DMS53 treated with DMSO at 0.1 percent for 48 hours (cell line): ENCODE measurements around the gene PIR.

Experiments used
- DNase-seq: peaks from one replicate; lab custom pipeline; 2025; ENCODE audit not compliant: unreplicated experiment; lab: John Stamatoyannopoulos, UW

Gene PIR

DNA sequence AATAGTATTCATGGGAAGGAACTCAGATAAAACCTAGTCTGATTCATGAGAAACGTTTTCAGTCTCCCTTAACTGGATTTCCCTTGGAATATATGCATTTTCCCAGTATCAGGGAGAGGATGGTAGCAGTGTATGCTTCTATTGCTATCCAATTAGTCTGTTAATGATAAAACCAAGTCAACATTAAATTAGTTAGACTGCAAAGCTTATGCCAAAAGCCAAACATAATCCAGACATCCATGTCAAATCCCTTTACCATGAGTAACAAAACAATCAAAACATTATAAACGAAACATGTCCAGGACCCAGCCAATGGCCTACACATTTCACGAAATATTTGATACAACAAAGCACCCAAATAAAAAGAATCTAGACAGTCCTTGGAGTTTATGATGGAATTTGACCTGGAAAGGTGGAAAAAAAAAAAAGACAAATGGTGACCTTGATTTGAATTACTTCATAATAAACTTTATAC is 74.4 kb downstream of the PIR start:
- DNase-seq: no peak

DNA sequence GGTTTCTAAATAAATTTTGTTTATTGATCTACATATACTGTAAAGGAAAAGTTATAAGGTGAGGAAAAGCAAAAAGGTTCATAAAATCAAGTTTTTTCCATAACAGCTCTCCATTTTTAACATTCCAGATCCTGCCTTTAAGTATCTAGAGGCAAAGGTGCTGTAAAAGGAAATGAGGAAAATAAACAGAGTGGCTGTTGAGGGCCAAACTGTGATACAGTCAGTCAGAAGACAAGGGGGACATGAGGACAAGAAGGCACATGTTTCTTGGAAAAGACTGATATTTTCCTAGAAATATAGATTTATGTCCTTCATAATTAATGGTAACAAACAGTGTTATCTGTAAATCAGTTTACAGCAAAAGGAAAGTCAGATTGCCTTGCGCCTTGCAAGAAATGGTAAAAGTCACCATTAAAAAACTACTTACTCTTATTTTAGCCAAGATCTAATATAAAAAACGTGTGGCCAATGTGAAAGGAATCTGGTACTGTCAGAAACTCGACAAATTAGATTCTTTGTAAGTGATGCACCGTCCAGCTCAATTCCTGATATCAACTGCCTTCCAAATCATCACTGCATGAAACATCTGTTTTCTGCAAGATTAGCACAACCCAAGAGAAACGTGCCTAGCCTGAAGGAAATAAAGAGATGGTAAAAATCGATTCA is 75.0 kb downstream of the PIR start:
- no peak for DNase-seq

DNA sequence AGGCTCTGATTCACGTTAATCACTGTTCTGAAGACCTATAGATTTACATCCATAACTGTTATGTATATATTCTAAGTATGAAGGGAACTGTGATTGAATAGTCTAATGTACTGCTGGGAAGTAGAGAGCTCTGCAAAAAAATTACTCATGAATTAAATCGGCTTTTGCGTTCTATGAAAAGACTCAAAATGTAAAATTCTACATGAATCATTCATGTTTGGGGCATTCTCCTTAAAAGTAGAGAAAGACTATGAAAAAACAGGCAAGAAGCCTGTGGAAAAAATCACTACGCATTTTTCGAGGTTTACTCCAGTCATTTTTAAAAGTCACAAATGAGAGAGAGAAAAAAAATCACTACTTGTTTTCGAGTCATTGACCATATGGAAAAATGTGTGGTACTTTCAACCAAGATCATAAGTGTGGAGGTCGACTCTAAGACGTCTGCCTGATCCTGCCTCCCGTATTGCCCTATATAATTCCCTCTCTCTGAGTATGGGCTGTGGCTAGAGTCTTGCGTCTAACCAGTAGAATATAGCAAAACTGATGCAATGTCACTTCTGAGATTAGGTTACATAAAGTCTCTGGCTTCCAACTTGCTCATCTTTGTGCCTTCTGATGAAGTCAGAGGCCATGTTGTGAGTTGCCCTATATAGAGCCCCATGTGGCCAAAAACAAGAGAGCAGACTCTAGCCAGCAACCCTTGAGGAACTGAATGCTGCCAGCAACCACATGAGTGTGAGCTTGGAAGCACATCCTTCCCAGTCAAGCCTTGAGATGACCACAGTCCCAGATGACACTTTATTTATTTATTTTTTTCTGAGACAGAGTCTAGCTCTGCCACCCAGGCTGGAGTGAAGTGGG is 76.8 kb downstream of the PIR start:
- DNase-seq: no peak

DNA sequence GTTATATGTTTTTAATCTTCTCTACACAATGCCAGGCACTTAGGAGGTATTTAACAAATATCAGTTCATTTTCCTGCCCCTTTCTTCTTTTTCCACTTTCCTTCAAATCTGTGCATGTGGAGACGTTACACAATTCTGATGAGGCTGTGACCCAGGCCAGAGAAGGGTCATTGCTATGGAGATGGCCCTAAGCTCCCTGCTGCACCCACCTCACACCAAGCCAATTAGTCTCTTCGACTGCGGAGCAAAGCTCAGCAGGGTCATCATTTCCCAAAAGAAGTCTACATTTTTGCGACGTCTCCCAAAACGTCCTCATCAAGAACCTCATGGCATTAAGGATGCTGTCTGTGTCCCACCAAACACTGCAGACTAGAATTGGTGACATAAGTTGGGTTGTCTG is 80.0 kb downstream of the PIR start:
- DNase-seq: no peak

DNA sequence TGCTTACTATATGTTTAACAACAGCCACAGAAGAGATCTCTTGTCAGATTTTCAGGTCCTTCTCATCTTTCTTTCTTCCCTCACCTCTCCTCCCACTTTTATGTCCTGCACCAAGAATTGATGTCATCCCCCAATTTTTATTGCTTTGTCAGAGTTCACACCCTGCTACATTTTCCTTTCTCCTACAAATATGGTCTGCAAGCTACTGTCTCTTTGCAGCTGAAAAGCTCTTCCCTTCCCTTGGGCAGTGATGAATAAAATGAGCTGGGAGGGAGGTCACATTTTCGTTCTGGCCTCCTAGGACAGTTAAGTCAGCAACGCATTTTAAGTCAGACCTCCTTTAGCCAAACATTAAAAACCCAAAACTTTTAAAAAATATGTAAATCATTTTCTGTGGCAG is 82.2 kb downstream of the PIR start:
- DNase-seq: no peak

DNA sequence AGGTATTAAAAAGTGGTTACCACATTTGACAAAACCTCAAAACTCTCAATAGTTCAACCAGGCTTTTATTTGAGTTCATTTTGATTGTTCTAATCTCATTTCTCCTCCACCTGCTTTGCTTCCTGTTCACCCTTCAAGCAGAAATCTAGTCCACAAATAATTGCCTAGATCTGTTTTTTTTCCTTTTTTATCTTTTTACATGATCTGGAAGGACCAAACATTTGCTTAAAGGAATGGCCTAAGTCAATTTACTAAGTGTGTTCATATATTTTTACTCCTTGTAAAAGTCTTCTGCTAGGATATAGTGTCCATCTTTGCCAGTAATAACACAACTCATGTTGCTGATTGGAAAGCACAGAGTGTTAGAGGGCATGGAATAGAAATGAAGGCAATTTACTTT is 82.7 kb downstream of the PIR start:
- no peak for DNase-seq

DNA sequence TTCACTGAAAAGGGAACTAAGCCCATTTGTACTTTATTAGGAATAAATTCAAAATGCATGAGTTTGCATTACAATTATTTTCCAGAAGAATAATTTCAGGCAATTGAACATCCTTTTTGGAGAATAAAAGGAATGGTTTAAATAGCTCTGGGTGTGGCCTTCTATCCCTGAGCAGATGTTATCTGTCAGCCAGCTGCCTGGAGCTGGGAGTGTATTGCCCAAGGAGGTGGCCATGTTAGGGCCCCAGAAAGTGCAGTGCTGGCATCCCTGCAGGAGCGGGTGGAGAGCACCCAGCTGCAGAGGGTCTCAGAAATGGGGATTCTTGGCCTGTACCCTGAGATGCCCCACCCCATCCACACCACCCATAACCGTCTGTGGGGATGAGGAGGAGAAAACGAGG is 87.3 kb downstream of the PIR start:
- DNase-seq: no peak

DNA sequence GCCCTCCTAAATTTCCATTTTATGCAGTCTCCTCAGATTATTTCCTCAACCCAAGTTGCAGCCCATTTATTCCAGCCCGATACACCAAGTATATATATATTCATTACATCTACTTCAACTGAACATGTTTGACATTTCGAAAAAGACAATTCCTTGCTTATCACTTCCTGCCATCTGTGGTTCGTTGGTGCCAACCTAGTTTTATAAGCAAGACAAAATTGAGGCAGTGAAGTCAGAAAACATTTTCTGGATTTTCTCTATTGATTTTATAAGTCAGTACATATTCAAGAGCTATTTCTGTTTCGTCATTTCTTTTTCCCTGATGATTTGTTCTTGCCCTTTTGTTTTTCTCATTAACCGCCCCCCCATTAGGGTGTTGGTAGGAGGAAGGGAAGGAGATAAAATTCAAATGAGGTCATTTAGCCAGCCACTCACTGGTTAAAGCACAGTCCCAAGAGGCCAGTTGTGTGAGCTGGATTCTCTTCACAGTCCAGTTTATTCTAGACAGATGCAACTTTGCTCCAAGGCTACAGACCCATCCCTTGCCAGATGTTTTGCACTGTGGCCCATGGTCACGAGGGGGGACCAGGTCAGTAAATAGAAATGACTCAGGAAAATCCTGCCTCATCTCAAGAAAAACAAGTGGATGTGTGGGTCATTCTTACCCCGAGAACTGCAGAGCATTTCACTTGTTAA is 88.6 kb downstream of the PIR start:
- no peak for DNase-seq

DNA sequence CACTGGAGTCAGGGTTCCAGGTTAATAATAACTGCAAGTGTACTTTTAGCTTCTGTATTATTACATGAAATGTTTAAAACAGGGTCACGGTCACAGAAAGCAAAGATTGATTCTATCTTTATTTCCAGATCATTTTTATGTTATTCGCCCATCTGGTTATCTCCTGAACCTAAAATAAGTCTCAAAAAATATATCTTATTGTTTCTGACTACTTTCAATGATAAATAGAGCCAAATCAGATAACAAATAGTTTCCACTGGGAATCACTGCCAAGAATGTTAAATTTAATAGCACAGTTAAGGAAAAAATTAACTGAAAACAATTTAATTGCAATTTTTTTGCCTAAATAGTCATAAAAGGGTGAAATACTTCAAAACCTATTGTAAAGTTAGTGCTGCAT is 91.8 kb downstream of the PIR start:
- no peak for DNase-seq

DNA sequence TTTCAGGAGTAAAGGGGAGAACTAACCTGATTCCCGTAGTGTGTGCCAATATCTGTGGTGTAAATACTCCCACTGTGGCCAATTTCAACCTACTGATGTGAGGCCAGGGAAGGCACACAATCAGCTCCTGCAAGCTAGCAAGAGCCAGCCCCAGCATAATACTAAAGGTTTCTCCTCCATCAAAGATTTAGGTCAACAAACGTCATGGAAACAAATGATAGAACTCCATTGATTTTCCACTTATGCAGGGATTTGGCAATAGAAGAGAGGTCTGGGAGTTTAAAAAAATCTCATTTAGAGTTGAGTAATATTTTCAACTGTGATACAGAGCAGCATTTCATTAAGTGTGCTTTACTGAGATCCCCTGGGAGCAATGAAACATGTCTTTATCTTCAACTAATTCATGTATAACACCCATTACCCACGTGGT is 93.2 kb downstream of the PIR start:
- DNase-seq: no peak

DNA sequence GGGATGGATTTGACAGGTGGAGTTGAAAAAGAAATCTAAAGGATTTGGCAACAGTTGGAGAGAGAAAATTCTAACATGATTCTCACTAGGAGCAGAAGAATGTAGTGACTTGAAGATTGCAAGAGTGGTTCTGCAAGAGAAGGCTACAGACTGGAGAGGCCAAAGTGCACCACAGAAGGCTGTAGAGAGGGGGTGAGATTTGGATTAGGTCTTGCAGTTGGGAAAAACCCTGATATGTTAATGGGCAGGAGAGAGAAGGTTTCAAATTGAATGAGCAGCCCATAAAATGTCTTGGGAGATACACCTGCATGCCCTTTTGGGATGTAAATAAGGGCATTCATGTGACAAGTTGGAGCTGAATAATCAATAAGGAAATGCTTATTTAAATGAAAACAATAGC is 94.3 kb downstream of the PIR start:
- DNase-seq: no peak

DNA sequence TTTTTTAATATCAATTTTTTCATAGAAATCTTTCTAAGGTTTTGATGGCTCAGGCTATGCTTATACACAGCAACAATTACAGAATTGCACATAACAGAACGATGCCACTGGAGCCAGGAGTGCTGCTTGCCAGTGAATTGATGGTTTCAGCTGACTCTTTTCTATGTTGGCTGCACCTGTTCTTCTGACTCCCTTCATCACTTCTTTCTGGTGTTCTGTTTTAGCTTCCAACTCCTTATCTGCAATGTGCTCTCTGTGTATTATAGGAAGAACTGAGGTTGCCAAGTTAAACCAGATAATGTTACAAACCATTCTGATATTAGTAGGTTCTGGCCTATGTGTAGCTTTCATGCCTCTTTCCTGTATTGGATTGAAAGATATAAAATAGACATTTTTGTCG is 97.3 kb downstream of the PIR start:
- no peak for DNase-seq

DNA sequence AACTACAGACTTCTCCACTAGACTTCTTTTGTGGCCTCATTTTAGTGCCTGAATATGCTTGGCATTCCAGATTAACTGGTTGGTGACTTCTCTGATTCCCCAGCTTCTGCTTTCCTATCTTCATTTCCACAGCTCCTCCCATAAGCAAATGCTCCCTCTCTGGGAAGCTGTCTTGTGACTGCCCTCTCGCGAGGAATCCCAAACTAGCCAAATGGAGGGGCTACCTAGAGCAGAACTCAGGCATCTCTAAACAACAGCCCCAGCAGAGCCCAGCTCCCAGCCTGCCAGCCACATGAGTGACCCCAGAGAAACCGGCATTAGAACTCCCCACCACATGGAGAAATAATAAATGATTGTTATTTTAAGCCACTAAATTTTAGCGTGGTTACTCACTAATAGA is 101.3 kb downstream of the PIR start:
- DNase-seq: no peak

DNA sequence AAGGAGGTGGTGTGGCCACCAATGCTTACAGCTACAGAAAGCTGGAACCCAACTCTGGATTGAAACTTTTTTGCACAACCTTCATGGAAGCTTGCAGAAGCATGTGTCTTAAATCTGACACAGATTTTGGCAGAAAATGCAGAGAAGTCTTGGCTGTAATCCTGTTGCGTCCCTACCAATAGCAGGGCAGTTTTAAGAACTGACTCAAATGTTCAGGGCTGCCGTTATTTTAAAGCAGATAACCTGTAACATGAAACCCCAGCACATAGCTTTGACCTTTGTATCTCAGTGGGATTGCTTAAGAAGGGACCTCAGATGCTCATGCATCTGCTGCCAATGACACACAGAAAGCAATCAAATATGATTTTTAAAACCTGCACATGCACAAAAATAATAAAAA is 108.8 kb downstream of the PIR start, which contains the start of gene VEGFD:
VEGFD (minus strand) TSS at position 110 of the 400 bp plus-strand sequence. CDS start 467 bp downstream, outside the sequence.
- no peak for DNase-seq

DNA sequence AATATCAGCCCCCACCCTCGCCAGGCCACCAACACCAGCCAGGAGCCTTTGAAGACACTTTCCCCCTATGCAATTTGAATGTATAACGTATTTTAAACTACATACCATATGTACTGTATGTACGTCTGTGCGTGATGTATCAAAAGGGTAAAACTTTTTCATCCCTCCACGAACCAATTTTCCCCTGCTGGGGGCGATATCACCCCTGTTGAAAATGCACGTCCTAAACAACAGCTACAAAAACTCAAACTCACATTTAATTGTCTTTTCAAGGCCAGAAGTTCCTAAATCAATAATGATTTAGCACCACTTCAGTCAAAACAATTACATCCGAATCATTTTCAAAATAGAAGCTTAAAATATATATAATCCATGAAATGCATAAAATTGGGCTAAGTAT is 110.3 kb downstream of the PIR start:
- DNase-seq: no peak

DNA sequence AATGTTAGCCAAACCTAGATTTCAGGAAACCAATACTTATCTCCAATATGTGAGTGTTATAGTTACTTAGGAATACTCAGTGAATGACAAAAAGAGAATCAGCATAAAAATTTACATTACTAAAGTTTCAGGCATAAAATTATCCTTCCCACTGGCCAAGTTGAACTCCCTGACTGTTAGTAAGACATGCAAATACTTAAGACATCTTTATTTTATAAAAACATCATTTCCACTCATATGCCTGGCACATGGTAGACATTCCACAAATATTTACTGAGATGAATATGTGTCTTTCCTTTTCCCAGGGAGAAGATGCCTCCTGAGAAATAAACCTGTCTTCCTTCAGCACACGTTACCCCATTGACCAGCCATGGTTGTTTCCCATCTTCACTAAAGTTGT is 116.2 kb downstream of the PIR start:
- no peak for DNase-seq

DNA sequence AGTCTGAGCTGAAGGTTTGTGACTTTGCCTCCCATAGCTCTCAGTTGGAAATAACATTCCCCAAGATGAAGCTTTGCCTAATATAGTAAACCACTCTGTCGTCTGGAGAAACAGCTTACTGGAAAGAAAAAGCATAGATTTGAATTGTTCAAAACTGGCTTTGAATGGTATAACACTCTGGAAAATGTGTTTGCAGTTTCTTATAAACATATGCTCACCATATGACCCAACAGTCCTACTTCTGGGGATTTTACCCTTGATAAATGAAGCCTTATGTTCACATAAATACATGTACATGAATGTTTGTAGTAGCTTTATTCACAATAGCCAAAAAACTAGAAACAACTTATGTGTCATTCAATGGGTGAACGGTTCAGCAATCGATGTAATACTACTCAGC is 119.2 kb downstream of the PIR start:
- no peak for DNase-seq

DNA sequence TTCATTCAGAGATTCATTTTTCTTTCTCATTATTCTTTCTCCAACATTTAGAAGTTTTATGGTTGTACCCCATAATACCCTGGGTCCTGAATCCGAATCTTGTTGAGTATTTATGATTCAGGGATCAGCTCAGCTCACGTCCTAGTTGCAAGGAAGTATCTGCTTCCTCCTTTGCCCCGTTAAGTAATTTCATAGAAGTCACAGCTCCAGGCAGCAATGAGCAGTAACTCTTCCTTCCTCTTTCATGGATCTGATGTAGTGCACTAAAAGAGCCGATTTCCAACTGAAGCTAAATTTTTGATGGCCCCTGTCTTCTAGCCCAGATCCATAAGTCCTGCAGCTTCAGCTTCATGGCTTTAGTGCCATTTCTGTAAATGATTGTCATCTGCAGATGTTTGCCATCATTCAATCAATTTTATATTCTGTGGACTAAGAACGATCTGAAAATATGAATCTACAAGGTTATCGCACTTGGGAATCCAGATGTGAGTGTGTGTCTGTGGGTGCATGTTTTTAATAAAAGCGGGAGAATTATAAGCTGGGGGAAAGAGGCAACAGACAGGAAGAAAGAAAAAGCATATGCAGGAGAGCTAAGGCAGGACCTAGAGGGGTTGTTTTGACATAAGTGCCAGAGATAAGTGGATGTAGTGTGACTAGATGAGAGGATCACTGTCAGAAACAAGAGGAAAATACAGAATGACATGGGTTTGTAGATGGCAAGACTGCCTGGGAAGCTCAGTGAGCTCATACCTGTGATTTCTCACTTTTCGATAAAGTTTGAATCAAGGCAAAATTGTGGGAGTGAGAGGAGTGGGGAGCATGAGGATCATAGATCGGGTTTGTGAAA is 126.4 kb downstream of the PIR start:
- DNase-seq: no peak

DNA sequence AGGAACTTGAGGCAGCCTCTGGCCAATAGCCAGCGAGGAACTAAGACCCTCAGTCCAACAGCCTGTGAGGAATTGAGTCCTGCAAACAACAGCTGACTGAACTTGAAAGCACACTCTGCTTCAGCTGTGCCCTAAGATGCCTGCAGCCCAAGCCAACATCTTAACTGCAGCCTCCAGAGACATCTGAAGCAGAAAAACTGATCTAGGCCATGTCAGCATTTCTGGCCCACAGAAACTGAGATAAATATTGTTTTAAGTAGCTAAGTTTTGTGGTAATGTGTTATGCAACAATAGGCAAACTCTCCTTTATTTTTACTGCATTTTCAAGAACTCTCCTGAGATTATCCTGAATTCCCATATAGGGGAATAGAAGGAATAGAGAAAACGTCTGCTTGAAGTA is 133.4 kb downstream of the PIR start:
- no peak for DNase-seq

DNA sequence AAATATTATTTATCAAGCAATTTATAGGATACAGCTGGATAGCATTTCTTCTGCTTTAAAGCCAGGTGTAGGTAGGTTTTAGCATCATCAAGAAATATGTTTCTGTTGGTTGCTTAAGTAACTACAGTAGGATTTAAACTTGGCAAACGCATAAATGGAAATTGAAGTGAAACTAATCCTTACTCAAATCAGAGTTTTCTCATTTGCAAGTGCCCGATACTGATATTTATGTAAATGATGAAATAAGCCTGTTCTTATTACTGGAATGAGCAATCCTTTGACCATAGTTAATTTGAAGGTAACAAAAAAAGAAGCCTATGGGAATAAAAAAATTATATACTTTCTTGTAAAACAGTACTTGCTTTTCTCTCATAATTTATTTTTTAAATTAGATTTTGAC is 134.6 kb downstream of the PIR start:
- no peak for DNase-seq

DNA sequence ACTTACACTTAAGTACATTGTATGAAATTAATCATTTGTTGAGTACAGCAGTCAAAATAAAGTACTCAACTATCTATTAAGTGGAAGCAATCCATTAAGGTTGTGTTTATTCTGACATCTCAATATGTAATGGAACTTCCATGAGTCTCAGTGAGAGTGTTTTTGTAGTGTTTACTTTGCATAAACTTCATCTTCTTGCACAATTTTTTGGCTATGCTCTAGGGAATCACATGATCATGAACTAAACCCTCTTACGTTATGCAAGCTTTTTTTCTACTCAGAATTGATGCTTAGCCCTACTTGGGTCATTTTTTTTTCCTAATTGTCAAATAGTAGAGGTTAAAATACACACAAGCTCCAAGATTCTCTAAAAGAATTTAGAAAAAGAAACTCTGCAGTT is 136.7 kb downstream of the PIR start:
- no peak for DNase-seq
